K562 (cell line): ENCODE results near the gene TJP2. TPM values are rescaled to one million over a fixed set of nuclear protein-coding genes. Genes with fewer than 3 reads are reported as not detected.

Experiments
- CBFA2T2 ChIP-seq: fragments of 450-650 bp; conservative IDR thresholded peaks from 2 replicates; pipeline ENCODE4 v1.6.1; 2017; ENCODE audit warnings: mild to moderate bottlenecking
- FOXA1 ChIP-seq: fragments of 450-650 bp; IDR thresholded peaks from 2 replicates; pipeline ENCODE4 v1.6.1; 2016; ENCODE audit warnings: mild to moderate bottlenecking, borderline replicate concordance
- KLF16 ChIP-seq: IDR thresholded peaks from 2 replicates; pipeline ENCODE4 v1.6.1; 2016; ENCODE audit warnings: antibody characterized with exemption
- SMARCC2 ChIP-seq: fragments of 450-650 bp; IDR thresholded peaks from 2 replicates; pipeline ENCODE4 v1.6.1; 2017; ENCODE audit warnings: antibody characterized with exemption, moderate library complexity, mild to moderate bottlenecking, low read depth
- SRSF3 ChIP-seq: fragments of 200-400 bp; formaldehyde crosslinking; IDR thresholded peaks from 2 replicates; pipeline ENCODE4 v1.6.1; 2016; ENCODE audit warnings: mild to moderate bottlenecking, low read length, moderate library complexity; ENCODE audit not compliant: insufficient read depth
- ZNF436 ChIP-seq: fragments of 250-450, 450-650 bp; sonication (Bioruptor Pico); formaldehyde crosslinking; IDR thresholded peaks from 2 replicates; pipeline ENCODE4 v1.7.0; 2020; ENCODE audit warnings: mild to moderate bottlenecking
- polyA plus RNA-seq, 8 experiments: library from polyadenylated mRNA; depleted of rRNA in 4 of 8; stranded (reverse) in 5 of 8; unstranded in 3 of 8; fragments of >200 nt; fragmentation: Nextera tagmentation in 2 of 8; fragmentation: Illumina TruSeq in 1 of 8; extraction: Ambion mirVana in 2 of 8; extraction: Trizol in 1 of 8; gene quantifications; 2 replicates each; pipeline versions ENCODE4 v1.2.1 to v1.2.3, GENCODE V29; 2011 to 2014; ENCODE audit warnings: inconsistent platforms in 1 of 8, missing spikeins in 1 of 8
- total RNA-seq, 7 experiments: library from RNA; depleted of rRNA in 6 of 7; stranded (reverse); fragments of >200 nt in 6 of 7; fragmentation: Illumina TruSeq in 2 of 7; extraction: Trizol in 2 of 7; gene quantifications; 2 replicates each; pipeline versions ENCODE4 v1.2.1 to v1.2.3, GENCODE V29; 2011 to 2021; ENCODE audit warnings: low replicate concordance in 1 of 7
- TF ChIP-seq, protein P1 (sequence below), 2 experiments: fragments of 450-650 bp; IDR thresholded peaks; 2 replicates each; pipeline ENCODE4 v1.6.1; 2016; ENCODE audit warnings: mild to moderate bottlenecking in 2 of 2, borderline replicate concordance in 1 of 2, low read depth in 1 of 2, moderate library complexity in 1 of 2
- TF ChIP-seq, protein P2 (sequence below): fragments of 250-450 bp; sonication (Bioruptor Pico); IDR thresholded peaks from 2 replicates; pipeline ENCODE4 v1.5.0; 2020; ENCODE audit warnings: mild to moderate bottlenecking, borderline replicate concordance
- TF ChIP-seq, protein P3 (sequence below): fragments of 450-650 bp; formaldehyde crosslinking; IDR thresholded peaks from 2 replicates; pipeline ENCODE4 v1.4.0; 2022; ENCODE audit warnings: missing genetic modification characterization
- TF ChIP-seq, protein P4 (sequence below), 3 experiments: fragments of 200-800 bp in 1 of 3; sonication (Bioruptor generic) in 1 of 3; sonication (generic) in 1 of 3; formaldehyde crosslinking in 1 of 3; IDR thresholded peaks; 2 replicates each; pipeline versions ENCODE4 v1.6.1 to v1.8.0; 2016 to 2022; ENCODE audit warnings: mild to moderate bottlenecking in 2 of 3, missing compliant biosample characterization in 2 of 3, missing genetic modification characterization in 2 of 3, missing genetic modification reagents in 1 of 3
- TF ChIP-seq, protein P5 (sequence below): IDR thresholded peaks from 3 replicates; pipeline ENCODE4 v1.6.1; 2011; ENCODE audit warnings: borderline replicate concordance, mild to moderate bottlenecking, moderate library complexity; ENCODE audit not compliant: insufficient read length; ENCODE audit errors: extremely low read depth

TJP2 gene
- total and polyA plus RNA-seq, 9 of the 15 experiments (the other 6 are each of a cell fraction or from before 2014, with no cell fraction given): 4.0 to 24.1 (median 16.8) TPM

DNA sequence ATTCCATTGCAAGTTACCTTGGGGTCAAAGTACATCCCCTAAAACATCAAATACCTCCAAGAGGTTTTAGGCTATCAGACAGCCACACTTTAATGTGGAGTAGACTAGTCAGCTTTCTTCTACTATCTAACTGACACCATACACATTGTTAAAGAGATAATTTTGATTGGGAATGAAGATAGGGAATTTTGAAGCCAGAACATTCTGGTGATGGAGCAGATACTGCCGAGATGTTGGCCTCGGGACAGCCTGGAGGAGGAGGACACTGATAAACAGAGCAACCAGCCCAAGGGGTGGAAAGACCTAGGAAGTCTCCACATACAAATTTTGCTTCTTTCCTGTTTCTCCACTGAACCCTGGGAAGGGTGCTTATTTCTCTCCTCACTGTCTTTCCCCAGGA is 14.9 kb downstream of the TJP2 start (continued):
- TF ChIP-seq, protein P1, sequence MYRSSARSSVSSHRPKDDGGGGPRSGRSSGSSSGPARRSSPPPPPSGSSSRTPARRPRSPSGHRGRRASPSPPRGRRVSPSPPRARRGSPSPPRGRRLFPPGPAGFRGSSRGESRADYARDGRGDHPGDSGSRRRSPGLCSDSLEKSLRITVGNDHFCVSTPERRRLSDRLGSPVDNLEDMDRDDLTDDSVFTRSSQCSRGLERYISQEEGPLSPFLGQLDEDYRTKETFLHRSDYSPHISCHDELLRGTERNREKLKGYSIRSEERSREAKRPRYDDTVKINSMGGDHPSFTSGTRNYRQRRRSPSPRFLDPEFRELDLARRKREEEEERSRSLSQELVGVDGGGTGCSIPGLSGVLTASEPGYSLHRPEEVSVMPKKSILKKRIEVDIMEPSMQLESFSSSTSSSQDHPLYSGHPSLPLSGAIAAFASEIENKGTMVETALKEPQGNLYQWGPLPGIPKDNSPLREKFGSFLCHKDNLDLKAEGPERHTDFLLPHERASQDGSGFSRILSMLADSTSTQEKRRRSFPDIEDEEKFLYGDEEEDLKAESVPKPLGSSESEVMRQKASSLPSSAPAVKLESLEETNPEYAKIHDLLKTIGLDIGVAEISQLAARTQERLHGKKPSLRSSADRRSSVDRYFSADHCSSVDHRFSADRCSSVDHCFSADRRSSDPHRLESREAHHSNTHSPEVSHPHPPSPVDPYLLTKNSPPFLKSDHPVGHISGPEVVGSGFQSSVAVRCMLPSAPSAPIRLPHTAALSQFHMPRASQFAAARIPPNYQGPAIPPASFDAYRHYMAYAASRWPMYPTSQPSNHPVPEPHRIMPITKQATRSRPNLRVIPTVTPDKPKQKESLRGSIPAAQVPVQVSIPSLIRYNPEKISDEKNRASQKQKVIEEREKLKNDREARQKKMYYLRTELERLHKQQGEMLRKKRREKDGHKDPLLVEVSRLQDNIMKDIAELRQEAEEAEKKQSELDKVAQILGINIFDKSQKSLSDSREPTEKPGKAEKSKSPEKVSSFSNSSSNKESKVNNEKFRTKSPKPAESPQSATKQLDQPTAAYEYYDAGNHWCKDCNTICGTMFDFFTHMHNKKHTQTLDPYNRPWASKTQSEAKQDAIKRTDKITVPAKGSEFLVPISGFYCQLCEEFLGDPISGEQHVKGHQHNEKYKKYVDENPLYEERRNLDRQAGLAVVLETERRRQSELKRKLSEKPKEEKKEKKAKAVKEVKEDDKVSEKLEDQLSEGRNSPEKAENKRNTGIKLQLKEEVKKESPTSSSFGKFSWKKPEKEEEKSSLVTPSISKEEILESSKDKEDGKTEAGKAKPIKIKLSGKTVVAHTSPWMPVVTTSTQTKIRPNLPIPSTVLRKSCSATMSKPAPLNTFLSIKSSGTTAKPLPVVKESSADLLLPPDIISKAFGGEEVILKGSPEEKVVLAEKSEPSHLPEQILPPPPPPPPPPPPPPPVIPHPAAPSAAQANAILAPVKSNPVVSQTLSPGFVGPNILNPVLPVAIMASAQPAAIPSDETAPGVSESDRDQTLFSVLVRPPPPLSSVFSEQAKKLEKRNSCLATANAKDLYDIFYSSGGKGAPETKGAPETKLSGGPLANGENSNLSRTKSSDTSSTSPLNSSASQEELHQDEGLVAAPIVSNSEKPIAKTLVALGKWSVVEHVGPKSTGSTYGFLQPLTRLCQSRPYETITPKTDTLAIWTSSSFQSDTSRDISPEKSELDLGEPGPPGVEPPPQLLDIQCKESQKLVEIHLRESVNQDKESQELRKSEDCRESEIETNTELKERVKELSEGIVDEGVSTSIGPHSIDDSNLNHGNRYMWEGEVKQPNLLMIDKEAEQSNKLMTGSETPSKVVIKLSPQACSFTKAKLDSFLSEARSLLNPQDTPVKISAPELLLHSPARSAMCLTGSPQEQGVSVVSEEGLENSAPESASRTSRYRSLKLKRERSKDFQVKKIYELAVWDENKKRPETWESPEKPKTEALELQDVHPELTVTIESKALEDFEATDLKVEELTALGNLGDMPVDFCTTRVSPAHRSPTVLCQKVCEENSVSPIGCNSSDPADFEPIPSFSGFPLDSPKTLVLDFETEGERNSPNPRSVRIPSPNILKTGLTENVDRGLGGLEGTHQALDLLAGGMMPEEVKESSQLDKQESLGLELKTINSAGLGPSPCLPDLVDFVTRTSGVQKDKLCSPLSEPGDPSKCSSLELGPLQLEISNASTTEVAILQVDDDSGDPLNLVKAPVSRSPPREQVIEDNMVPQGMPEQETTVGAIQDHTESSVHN (IDR thresholded peaks at IDR 0.05; ENCODE audit: borderline replicate concordance in 1 of 2, low read depth in 1 of 2): no peak
- TF ChIP-seq, protein P2, sequence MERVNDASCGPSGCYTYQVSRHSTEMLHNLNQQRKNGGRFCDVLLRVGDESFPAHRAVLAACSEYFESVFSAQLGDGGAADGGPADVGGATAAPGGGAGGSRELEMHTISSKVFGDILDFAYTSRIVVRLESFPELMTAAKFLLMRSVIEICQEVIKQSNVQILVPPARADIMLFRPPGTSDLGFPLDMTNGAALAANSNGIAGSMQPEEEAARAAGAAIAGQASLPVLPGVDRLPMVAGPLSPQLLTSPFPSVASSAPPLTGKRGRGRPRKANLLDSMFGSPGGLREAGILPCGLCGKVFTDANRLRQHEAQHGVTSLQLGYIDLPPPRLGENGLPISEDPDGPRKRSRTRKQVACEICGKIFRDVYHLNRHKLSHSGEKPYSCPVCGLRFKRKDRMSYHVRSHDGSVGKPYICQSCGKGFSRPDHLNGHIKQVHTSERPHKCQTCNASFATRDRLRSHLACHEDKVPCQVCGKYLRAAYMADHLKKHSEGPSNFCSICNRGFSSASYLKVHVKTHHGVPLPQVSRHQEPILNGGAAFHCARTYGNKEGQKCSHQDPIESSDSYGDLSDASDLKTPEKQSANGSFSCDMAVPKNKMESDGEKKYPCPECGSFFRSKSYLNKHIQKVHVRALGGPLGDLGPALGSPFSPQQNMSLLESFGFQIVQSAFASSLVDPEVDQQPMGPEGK: no peak
- no peak for TF ChIP-seq SRSF3
- TF ChIP-seq, protein P3, sequence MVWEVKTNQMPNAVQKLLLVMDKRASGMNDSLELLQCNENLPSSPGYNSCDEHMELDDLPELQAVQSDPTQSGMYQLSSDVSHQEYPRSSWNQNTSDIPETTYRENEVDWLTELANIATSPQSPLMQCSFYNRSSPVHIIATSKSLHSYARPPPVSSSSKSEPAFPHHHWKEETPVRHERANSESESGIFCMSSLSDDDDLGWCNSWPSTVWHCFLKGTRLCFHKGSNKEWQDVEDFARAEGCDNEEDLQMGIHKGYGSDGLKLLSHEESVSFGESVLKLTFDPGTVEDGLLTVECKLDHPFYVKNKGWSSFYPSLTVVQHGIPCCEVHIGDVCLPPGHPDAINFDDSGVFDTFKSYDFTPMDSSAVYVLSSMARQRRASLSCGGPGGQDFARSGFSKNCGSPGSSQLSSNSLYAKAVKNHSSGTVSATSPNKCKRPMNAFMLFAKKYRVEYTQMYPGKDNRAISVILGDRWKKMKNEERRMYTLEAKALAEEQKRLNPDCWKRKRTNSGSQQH (CRISPR knock-in tag): no peak
- peak; percentile 41; the same call in 1 of the 2 replicates for TF ChIP-seq ZNF436 (CRISPR knock-in tag)
- peak; percentile 88 for TF ChIP-seq CBFA2T2
- peak; percentile 74; the same call in 1 of the 2 replicates for TF ChIP-seq SMARCC2
- no peak for TF ChIP-seq FOXA1
- TF ChIP-seq, protein P4, sequence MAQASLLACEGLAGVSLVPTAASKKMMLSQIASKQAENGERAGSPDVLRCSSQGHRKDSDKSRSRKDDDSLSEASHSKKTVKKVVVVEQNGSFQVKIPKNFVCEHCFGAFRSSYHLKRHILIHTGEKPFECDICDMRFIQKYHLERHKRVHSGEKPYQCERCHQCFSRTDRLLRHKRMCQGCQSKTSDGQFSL (CRISPR knock-in tag; IDR thresholded peaks at IDR 0.05): no peak
- TF ChIP-seq, protein P4 (tag; IDR thresholded peaks at IDR 0.05): no peak
- TF ChIP-seq, protein P5, sequence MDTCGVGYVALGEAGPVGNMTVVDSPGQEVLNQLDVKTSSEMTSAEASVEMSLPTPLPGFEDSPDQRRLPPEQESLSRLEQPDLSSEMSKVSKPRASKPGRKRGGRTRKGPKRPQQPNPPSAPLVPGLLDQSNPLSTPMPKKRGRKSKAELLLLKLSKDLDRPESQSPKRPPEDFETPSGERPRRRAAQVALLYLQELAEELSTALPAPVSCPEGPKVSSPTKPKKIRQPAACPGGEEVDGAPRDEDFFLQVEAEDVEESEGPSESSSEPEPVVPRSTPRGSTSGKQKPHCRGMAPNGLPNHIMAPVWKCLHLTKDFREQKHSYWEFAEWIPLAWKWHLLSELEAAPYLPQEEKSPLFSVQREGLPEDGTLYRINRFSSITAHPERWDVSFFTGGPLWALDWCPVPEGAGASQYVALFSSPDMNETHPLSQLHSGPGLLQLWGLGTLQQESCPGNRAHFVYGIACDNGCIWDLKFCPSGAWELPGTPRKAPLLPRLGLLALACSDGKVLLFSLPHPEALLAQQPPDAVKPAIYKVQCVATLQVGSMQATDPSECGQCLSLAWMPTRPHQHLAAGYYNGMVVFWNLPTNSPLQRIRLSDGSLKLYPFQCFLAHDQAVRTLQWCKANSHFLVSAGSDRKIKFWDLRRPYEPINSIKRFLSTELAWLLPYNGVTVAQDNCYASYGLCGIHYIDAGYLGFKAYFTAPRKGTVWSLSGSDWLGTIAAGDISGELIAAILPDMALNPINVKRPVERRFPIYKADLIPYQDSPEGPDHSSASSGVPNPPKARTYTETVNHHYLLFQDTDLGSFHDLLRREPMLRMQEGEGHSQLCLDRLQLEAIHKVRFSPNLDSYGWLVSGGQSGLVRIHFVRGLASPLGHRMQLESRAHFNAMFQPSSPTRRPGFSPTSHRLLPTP: no peak
- TF ChIP-seq KLF16: peak; percentile 81
